CD4-positive, alpha-beta T cell (primary cell): ENCODE measurements around the gene TPRN. TPM values are rescaled to one million over a fixed set of nuclear protein-coding genes. Genes with fewer than 3 reads are reported as not detected.

Experiments
- ATAC-seq: fragments of 200-7000 bp; cut with Tn5 transposase; one replicate; pipeline ENCODE4 v1.10.0; 2022; ENCODE audit warnings: mild to moderate bottlenecking; ENCODE audit not compliant: poor library complexity
- CTCF ChIA-PET: fragments of 350-600 bp; sonication (Branson Sonifier 250); formaldehyde crosslinking; loops from one replicate; lab custom pipeline; 2021; ENCODE audit warnings: antibody characterized with exemption, inconsistent platforms; lab: Charles Lee
- POLR2A ChIA-PET: fragments of 350-600 bp; sonication (Branson Sonifier 250); formaldehyde crosslinking; loops from one replicate; lab custom pipeline; 2021; ENCODE audit warnings: antibody characterized with exemption, inconsistent platforms; lab: Charles Lee
- DNase-seq, 14 experiments: peaks; one replicate each; pipeline ENCODE4 v3.0.0-alpha.2; 2013 to 2020; ENCODE audit warnings: mixed read lengths in 2 of 14
- H3K27ac ChIP-seq, 2 donors: one replicate each; pipeline versions ENCODE4 v1.5.1 to v1.7.0; 2013; ENCODE audit warnings: low read length in 2 of 2, low read depth in 1 of 2, mild to moderate bottlenecking in 1 of 2
- H3K27me3 ChIP-seq, 2 experiments: 1 replicate in 1 of 2; 2 replicates in 1 of 2; pipeline versions ENCODE4 v1.6.1 to v1.7.0; 2013; ENCODE audit warnings: low read length in 2 of 2, control low read depth in 1 of 2, mild to moderate bottlenecking in 1 of 2, moderate library complexity in 1 of 2; ENCODE audit not compliant: insufficient read depth in 2 of 2, control insufficient read depth in 1 of 2
- H3K36me3 ChIP-seq: one replicate; pipeline ENCODE4 v1.6.1; 2013; ENCODE audit warnings: low read length, control low read depth; ENCODE audit not compliant: insufficient read depth
- H3K4me1 ChIP-seq: one replicate; pipeline ENCODE4 v1.6.1; 2013; ENCODE audit warnings: low read length, control low read depth; ENCODE audit not compliant: insufficient read depth
- H3K4me3 ChIP-seq: one replicate; pipeline ENCODE4 v1.5.1; 2013; ENCODE audit warnings: mild to moderate bottlenecking, low read length, moderate library complexity
- H3K9me3 ChIP-seq, 2 experiments: 1 replicate in 1 of 2; 2 replicates in 1 of 2; pipeline versions ENCODE4 v1.6.1 to v1.7.0; 2013; ENCODE audit warnings: low read length in 2 of 2, mild to moderate bottlenecking in 2 of 2, control low read depth in 1 of 2, moderate library complexity in 1 of 2; ENCODE audit not compliant: control insufficient read depth in 1 of 2, insufficient read depth in 1 of 2
- H3K27ac Mint-ChIP-seq: one replicate; pipeline ENCODE4 v1.8.0; 2020; ENCODE audit warnings: mixed read lengths
- H3K27me3 Mint-ChIP-seq: one replicate; pipeline ENCODE4 v1.8.0; 2021; ENCODE audit warnings: mixed read lengths
- H3K36me3 Mint-ChIP-seq: one replicate; pipeline ENCODE4 v1.8.0; 2021; ENCODE audit warnings: low read depth, mixed read lengths
- H3K4me1 Mint-ChIP-seq: one replicate; pipeline ENCODE4 v1.8.0; 2021; ENCODE audit warnings: low read depth, mixed read lengths
- H3K4me3 Mint-ChIP-seq: one replicate; pipeline ENCODE4 v1.8.0; 2020; ENCODE audit warnings: mild to moderate bottlenecking, mixed read lengths
- H3K9me3 Mint-ChIP-seq: one replicate; pipeline ENCODE4 v1.8.0; 2020; ENCODE audit warnings: mixed read lengths
- intact Hi-C, 2 experiments: fragments of 100-400 bp; cut with DNase I in 1 of 2; cut with micrococcal nuclease in 1 of 2; formaldehyde crosslinking; loops; one replicate each; pipeline versions ENCODE4 v1.15.1 to v1.9.0; 2023 to 2025; cut with DNase I, micrococcal nuclease
- microRNA-seq: library from miRNA; unstranded; fragments of <30 nt; microRNA quantifications from one replicate; pipeline ENCODE4 v1.2.0, GENCODE V29; 2021; ENCODE audit warnings: borderline microRNAs expressed, borderline replicate concordance
- total RNA-seq, 174 experiments: library from RNA in 2 of 174; stranded (reverse) in 2 of 174; gene quantifications; one replicate each; pipeline ENCODE4 v1.2.3 and lab custom pipeline; 2021 to 2026
- TF ChIP-seq, protein P1 (sequence below): fragments of 200-600 bp; IDR thresholded peaks from one replicate; pipeline ENCODE4 v1.8.0; 2022; ENCODE audit warnings: antibody characterized with exemption, mild to moderate bottlenecking

The TPRN gene
- total RNA-seq, 2 experiments from 2014 or later, result 6.1 to 8.6 TPM

GRCh38 chr9:137143459-137143858, 57.1 kb downstream of the TPRN start:
- no peaks in the 10 kb centered on the region for H3K36me3 ChIP-seq
- H3K9me3 Mint-ChIP-seq, result no peaks in the 10 kb centered on the region
- intact Hi-C loops, result no loop called here
- H3K27me3 Mint-ChIP-seq, result peaks cover 50% of the 10 kb centered on the region
- ATAC-seq, result no peak
- TF ChIP-seq, protein P1, sequence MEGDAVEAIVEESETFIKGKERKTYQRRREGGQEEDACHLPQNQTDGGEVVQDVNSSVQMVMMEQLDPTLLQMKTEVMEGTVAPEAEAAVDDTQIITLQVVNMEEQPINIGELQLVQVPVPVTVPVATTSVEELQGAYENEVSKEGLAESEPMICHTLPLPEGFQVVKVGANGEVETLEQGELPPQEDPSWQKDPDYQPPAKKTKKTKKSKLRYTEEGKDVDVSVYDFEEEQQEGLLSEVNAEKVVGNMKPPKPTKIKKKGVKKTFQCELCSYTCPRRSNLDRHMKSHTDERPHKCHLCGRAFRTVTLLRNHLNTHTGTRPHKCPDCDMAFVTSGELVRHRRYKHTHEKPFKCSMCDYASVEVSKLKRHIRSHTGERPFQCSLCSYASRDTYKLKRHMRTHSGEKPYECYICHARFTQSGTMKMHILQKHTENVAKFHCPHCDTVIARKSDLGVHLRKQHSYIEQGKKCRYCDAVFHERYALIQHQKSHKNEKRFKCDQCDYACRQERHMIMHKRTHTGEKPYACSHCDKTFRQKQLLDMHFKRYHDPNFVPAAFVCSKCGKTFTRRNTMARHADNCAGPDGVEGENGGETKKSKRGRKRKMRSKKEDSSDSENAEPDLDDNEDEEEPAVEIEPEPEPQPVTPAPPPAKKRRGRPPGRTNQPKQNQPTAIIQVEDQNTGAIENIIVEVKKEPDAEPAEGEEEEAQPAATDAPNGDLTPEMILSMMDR, result no peak
- POLR2A ChIA-PET, result no interaction called here
- H3K36me3 Mint-ChIP-seq, result no peaks in the 10 kb centered on the region
- no peak for DNase-seq
- no peak overlapping the region for H3K4me3 Mint-ChIP-seq
- H3K27me3 ChIP-seq, result peaks cover 46 to 56% of the 10 kb centered on the region in 2 experiments
- H3K4me1 ChIP-seq, result peaks cover 5% of the 10 kb centered on the region
- H3K9me3 ChIP-seq, result peaks cover 0 to 27% of the 10 kb centered on the region in 2 experiments
- no peak overlapping the region for H3K4me3 ChIP-seq
- no peak overlapping the region for H3K27ac ChIP-seq
- peaks cover 5% of the 10 kb centered on the region for H3K4me1 Mint-ChIP-seq
- H3K27ac Mint-ChIP-seq, result no peak overlapping the region
- CTCF ChIA-PET, result no interaction called here

DNA sequence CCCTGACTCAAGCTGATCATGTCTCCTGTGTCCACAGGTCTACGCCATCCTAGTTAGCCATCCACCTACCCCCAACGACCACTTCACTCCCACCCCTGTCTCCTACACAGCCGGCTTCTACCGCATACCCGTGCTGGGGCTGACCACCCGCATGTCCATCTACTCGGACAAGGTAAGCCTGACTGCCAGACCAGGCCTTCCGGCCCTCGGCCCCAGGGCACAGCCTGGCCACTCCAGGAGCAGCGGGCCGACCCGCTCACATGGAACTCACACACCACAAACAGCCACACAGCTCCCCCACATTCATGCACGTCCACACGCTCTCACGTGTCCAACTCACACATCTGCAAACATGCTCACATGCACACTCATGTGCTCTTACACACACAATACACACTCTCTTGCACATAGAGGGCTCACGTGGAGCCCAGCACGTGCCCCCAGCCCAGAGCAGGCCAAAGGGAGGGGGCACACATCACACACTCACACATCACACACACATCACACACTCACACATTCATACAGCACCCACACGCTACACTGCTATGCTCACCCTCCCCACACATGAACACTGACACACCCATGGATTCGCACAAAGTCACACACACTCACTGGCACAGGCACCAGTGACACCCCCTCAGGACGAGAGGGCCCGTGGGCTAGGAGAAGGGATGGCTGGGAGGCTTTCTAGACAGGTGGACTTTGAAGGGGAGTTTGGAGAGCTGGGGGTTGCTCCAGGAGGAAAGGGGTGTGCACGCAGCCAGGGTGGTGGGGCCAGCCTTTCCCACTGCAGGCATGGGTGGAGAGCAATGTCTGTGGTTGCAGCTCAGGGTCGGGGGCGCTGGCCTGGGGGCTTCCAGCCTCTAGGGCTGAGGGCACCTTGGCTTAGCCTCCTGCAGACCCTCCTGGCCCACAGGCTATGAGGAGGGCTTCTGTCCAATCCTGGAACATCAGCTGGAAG, 58.3 kb downstream of the TPRN start:
- ATAC-seq (no peak), DNase-seq (no peak)
- Mint-ChIP-seq H3K4me1 (peaks cover 5% of the 10 kb centered on the region), H3K27ac (no peak overlapping the region), H3K9me3 (no peaks in the 10 kb centered on the region), H3K36me3 (no peaks in the 10 kb centered on the region), H3K27me3 (peaks cover 60% of the 10 kb centered on the region), H3K4me3 (no peak overlapping the region)
- Histone ChIP-seq H3K36me3 (no peaks in the 10 kb centered on the region), H3K27ac (no peak overlapping the region), H3K27me3 (peaks cover 57 to 65% of the 10 kb centered on the region in 2 experiments), H3K9me3 (peaks cover 0 to 35% of the 10 kb centered on the region in 2 experiments), H3K4me3 (no peak overlapping the region), H3K4me1 (peaks cover 8% of the 10 kb centered on the region)
- TF ChIP-seq, protein P1, result no peak
- intact Hi-C loops, result no loop called here
- ChIA-PET POLR2A (no interaction called here), CTCF (no interaction called here)

Small RNAs within 50 kb of the gene (microRNA-seq; reads per million reads assigned to microRNA genes)
- not detected for gene MIR3621

Other genes with a start within 250 kb of the TPRN start
- gene LCN12, start 248.5 kb downstream of the TPRN start, total RNA-seq, result 1 to 10 TPM; 1.3 to 1.5 TPM
- gene PTGDS, start 223.2 kb downstream of the TPRN start, total RNA-seq, result 10 to 100 TPM; 40.6 to 41.0 TPM
- 1 to 10 TPM in 1 of 2 experiments, under 1 TPM in 1; 0.93 to 1.0 TPM for gene LCNL1, start 217.7 kb downstream of the TPRN start, total RNA-seq
- 10 to 100 TPM; 67.0 to 67.8 TPM for gene PAXX, start 208.3 kb downstream of the TPRN start, total RNA-seq
- gene CLIC3, start 204.2 kb downstream of the TPRN start, total RNA-seq, result 1 to 10 TPM; 2.1 to 2.8 TPM
- 10 to 100 TPM; 80.1 to 86.8 TPM for gene ABCA2, start 172.5 kb downstream of the TPRN start, total RNA-seq
- gene FUT7, start 168.7 kb downstream of the TPRN start, total RNA-seq, result 1 to 10 TPM; 1.7 to 1.8 TPM
- 10 to 100 TPM; 15.3 to 16.0 TPM for gene NPDC1, start 154.6 kb downstream of the TPRN start, total RNA-seq
- not detected for gene ENTPD2, start 146.7 kb downstream of the TPRN start, total RNA-seq
- under 1 TPM; 0.17 to 0.19 TPM for gene SAPCD2, start 130.2 kb downstream of the TPRN start, total RNA-seq
- gene UAP1L1, start 123.2 kb downstream of the TPRN start, total RNA-seq, result 1 to 10 TPM; 6.5 to 6.8 TPM
- gene MAN1B1, start 113.8 kb downstream of the TPRN start, total RNA-seq, result 10 to 100 TPM; 60.9 to 66.9 TPM
- gene DPP7, start 86.0 kb downstream of the TPRN start, total RNA-seq, result 100 to 1,000 TPM; 344 to 349 TPM
- not detected for gene GRIN1, start 61.6 kb downstream of the TPRN start, total RNA-seq
- gene LRRC26, start 30.7 kb downstream of the TPRN start, total RNA-seq, result not detected
- not detected for gene TMEM210, start 28.7 kb downstream of the TPRN start, total RNA-seq
- 100 to 1,000 TPM; 144 to 149 TPM for gene ANAPC2, start 12.2 kb downstream of the TPRN start, total RNA-seq
- gene SSNA1, start 12.1 kb downstream of the TPRN start, total RNA-seq, result 10 to 100 TPM; 30.1 to 30.5 TPM
- gene TMEM203, start 4.9 kb upstream of the TPRN start, total RNA-seq, result 10 to 100 TPM; 18.2 to 18.7 TPM
- gene NDOR1, start 5.0 kb upstream of the TPRN start, total RNA-seq, result 10 to 100 TPM; 22.8 to 25.3 TPM
- gene RNF208, start 21.5 kb upstream of the TPRN start, total RNA-seq, result under 1 TPM; 0.66 to 0.67 TPM
- under 1 TPM; 0.33 to 0.42 TPM for gene CYSRT1, start 24.4 kb upstream of the TPRN start, total RNA-seq
- gene RNF224, start 26.8 kb upstream of the TPRN start, total RNA-seq, result under 1 TPM in 1 of 2 experiments, not detected in 1; 0.14 TPM
- gene SLC34A3, start 30.2 kb upstream of the TPRN start, total RNA-seq, result not detected
- 10 to 100 TPM; 93.8 to 98.2 TPM for gene TUBB4B, start 40.5 kb upstream of the TPRN start, total RNA-seq
- gene STPG3, start 50.5 kb upstream of the TPRN start, total RNA-seq, result not detected
- gene NELFB, start 54.6 kb upstream of the TPRN start, total RNA-seq, result 10 to 100 TPM; 20.7 to 21.2 TPM
- under 1 TPM; 0.67 to 0.80 TPM for gene TOR4A, start 77.0 kb upstream of the TPRN start, total RNA-seq
- 1 to 10 TPM in 1 of 2 experiments, under 1 TPM in 1; 0.96 to 1.4 TPM for gene NRARP, start 101.5 kb upstream of the TPRN start, total RNA-seq
- gene EXD3, start 222.4 kb upstream of the TPRN start, total RNA-seq, result 10 to 100 TPM; 14.9 to 16.9 TPM
- 1 to 10 TPM; 6.7 to 7.7 TPM for gene NOXA1, start 222.7 kb upstream of the TPRN start, total RNA-seq
- gene ENTPD8, start 240.6 kb upstream of the TPRN start, total RNA-seq, result not detected